8988T (cell line): Measurements from ENCODE around the gene BMERB1.
"Not testable (repeated sequence)": the region's sequence is repeated elsewhere in the genome, so short reads cannot be mapped to it uniquely, and the experiment has no call there.

ENCODE experiments used
- DNase-seq: peaks from one replicate; pipeline ENCODE4 v3.0.0; 2011

BMERB1 gene

GRCh38 chr16:15426796-15427195 is 7.6 kb upstream of the BMERB1 start:
- no peak for DNase-seq

DNA sequence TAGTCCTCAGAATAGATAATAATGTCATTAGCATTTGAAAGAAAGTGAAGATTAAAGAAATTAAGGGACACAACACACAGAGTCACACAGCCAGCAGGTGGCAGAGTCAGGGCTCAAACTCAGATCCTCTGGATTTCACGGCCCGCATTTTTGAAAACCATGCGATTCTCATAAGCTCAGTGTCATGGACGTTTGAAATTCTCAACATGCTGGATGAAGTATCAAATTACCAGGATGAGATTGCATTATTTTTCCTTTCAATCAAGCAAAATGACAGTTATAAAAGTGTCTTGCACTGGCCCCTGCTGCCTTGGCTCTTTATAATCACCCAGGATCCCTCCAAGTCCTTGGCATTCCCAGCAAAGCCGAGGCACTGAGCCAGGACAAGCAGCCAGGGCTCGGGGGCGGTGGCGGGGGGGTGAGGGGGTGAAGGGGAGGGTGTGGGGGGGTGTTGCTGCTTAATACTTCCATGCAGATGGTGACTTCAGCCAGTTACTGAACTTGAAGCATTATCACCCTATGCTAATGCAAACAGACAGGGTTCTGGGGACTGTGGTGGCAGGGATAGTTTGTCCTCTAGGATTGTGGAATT is 6.6 kb upstream of the BMERB1 start:
- peak; percentile 21 for DNase-seq

- not testable (repeated sequence) for DNase-seq
These were observed 3.5 kb upstream of the BMERB1 start for GRCh38 chr16:15430884-15431283.

GRCh38 chr16:15434079-15434424 is 336 bp upstream of the BMERB1 start:
- no peak for DNase-seq

DNA sequence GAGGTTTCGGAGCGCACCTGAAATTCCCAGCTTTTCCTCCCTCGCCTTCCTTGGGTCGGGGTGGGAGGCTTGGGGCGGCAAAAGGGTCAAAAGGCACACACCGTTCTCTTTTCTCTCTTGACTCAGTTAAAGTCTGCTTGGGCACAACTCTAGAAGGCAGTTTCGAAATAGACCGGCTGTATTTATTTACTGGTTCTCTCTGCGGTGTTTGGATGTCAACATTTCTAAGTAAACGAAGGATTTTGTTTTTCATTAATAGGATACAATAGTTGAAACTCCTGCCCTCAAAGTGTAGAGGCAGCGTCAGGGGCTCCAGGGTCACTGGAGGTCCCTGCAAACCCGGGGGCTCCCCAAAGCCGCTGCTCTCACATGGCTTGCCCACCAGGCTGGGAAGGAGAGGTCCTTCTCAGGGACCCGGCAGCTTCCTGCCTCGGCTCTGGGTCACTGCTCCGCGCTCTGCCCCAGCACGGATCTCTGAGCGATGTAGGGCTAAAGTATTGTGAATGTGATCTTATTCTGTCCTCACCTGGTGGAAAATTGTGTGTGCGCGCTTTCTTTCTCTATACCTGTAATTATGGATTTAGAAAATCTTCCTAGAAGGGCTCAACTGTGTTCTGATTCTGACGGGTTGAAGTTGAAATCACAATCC is 952 bp downstream of the BMERB1 start:
- no peak for DNase-seq

GRCh38 chr16:15439102-15439501 is 4.7 kb downstream of the BMERB1 start:
- no peak for DNase-seq

- DNase-seq = no peak
These were observed 5.1 kb downstream of the BMERB1 start for GRCh38 chr16:15439521-15439920.

DNA sequence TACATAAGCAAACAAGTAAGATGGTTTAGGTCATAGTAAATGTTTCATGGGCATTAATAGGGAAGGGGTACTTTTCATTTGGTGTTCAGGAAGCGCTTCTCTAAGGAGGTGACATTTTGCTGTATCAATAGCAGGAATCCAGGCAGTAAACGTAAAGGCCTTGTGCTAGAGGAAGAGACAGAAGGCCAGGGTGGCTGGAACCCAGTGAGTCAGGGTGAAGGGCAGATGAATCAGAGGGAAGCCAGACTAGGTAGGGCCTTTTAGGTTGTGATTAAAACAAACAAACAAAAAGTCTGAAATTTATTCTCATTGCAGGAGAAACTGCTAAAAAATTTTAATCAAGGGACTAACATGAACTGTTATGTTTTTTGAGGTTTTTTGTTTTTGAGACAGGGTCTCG is 6.5 kb downstream of the BMERB1 start:
- DNase-seq = no peak

DNA sequence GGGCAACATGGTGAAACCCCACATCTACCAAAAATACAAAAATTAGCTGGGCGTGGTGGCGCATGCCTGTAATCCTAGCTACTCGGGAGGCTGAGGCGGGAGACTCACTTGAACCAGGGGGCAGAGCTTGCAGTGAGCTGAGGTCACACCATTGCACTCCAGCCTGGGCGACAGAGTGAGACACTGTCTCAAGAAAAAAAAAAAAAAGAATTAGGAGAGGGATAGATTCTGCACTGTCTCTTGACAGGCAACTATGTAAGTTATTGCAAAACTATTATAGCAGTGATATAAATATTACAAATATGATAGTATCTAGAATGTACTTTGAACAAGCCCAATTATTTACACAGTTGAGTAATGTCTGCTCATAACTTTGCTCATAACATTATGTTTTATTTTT is 7.8 kb downstream of the BMERB1 start:
- DNase-seq = not testable (repeated sequence)

DNA sequence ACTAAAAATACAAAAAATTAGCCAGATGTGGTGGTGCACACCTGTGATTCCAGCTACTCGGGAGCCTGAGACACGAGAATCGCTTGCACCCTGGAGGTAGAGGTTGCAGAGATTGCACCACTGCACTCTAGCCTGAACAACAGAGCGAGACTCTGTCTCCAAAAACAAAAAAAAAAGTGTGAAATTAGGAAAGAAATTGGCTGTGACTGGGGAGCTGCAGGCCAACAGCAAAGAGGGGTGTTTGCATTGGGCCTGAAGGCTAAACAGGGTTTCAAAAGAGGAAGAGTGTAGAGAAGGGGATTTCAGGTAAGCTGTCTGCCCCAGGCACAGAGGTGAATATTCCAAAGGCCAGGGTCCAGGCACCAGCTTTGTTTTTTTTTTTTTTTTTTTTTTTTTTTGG is 9.4 kb downstream of the BMERB1 start:
- DNase-seq = no peak

GRCh38 chr16:15444264-15444663 is 9.9 kb downstream of the BMERB1 start:
- DNase-seq = no peak

DNA sequence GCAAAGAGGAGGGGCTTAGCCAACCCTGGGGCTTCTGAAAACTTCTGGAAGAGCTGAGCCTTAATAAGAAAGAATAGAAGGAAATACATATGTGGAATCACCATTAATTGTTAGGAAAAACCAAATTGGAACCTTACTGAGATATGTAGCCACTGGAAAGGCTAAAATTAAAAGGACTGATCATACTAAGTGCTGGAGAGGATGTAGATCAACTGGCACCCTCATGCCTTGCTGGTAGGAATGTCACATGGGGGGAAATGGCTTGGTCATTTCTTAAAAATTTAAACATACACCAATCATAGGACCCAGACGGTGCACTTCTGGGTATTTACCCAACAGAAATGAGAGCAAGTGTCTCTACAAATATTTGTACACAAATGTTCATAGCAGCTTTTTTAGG is 11.1 kb downstream of the BMERB1 start:
- DNase-seq = no peak

GRCh38 chr16:15446901-15447300 is 12.5 kb downstream of the BMERB1 start:
- no peak for DNase-seq

- DNase-seq = no peak
These were observed 16.2 kb downstream of the BMERB1 start for GRCh38 chr16:15450624-15451023.

GRCh38 chr16:15451098-15451731 is 16.8 kb downstream of the BMERB1 start:
- no peak for DNase-seq

- DNase-seq = no peak
These were observed 18.0 kb downstream of the BMERB1 start for GRCh38 chr16:15452246-15452855.

DNA sequence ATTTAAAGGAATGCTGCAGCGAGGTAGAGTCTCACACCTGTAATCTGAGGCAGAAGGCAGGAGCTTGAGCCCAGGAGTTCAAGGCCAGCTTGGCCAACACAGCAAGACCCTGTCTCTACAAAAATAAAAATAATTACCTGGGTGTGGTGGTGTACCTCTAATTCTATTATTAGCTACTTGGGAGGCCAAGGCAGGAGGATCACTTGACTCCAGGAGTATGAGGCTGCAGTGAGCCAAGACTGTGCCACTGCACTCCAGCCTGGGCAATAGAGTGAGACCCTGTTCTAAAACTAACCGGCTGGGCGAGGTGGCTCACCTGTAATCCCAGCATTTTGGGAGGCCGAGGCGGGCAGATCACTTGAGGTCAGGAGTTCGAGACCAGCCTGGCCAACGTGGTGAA is 18.9 kb downstream of the BMERB1 start:
- DNase-seq = not testable (repeated sequence)

DNA sequence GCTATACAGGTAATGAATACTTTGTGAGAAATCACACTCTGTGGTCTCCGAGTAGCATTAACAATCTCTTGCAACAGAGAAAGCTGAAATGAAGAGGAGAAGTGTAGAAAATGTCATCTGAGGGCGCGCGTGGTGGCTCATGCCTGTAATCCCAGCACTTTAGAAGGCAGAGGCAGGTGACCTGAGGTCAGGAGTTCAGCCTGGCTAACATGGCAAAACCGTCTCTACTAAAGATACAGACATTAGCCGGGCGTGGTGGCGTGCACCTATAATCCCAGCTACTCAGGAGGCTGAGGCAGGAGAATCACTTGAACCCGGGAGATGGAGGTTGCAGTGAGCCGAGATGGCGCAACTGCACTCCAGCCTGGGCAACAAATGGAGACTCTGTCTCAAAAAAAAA is 20.5 kb downstream of the BMERB1 start:
- DNase-seq = not testable (repeated sequence)

GRCh38 chr16:15457400-15457799 is 23.0 kb downstream of the BMERB1 start:
- no peak for DNase-seq

GRCh38 chr16:15457958-15458357 is 23.6 kb downstream of the BMERB1 start:
- DNase-seq = no peak

DNA sequence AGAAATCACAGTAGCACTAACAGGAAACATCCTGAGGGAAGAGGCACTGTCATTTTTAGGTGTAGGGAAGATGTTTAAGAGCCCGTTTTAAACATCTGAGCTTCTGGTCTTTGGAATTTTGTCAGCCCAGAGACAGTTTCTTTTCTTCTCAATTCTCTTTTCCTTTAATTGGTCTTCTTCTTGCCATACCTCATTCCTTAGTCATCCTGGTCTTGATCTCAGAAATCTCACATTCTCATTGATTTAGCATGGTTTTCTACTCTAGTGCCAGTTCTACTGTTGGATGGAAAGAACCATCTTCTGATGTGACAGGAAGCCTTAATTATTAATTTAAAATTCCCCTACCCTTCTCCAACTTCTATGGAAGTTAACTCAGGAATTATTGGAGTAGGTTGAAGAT is 25.4 kb downstream of the BMERB1 start:
- no peak for DNase-seq

GRCh38 chr16:15460601-15461000 is 26.2 kb downstream of the BMERB1 start:
- no peak for DNase-seq

DNA sequence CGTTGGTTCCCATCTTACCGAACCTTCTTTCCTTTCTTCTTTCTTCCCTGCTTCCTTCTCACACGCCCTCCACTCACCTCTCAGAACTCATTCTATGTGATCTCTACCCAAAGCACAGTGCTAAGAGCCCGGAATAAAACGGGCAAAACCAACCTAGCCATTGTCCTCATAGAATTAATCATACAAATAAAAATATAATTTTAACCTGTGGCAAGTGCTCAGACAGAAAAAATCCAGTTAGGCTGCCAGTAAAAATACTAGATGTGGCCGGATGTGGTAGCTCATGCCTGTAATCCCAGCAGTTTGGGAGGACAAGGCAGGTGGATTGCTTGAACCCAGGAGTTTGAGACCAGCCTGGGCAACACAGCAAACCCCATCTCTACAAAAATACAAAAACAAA is 27.0 kb downstream of the BMERB1 start:
- no peak for DNase-seq
